Measurements from ENCODE around the gene CFAP77.

Gene CFAP77

DNA sequence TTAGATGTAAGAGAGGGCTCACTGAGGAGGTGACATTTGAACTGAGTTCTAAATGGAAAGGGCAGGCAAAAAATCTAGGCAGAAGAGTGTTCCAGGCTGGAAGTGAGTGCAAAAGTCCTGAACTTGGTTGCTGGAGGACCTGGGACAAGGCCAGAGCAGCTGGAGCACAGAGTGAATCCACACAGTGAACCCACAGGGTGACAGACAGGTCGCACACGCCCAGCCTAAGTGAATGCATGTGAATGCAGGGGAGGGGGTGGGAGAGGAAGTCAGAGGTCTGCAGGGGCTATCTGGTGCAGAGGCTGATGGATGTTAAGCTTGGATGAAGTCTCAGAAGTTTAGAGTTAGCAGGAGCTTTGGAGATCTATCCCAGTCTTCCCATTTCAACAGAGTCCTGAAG lies 2.8 kb upstream of the CFAP77 start:
- no peak for TF ChIP-seq OSR1 (CRISPR knock-in tag; IDR thresholded peaks at IDR 0.05)
- no peak for TF ChIP-seq RARB (CRISPR knock-in tag; IDR thresholded peaks at IDR 0.05)
- no peak for TF ChIP-seq ZNF8 (CRISPR knock-in tag; IDR thresholded peaks at IDR 0.05)
- TF ChIP-seq ESRRG (CRISPR knock-in tag; IDR thresholded peaks at IDR 0.05): no peak
- no peak for ATAC-seq

DNA sequence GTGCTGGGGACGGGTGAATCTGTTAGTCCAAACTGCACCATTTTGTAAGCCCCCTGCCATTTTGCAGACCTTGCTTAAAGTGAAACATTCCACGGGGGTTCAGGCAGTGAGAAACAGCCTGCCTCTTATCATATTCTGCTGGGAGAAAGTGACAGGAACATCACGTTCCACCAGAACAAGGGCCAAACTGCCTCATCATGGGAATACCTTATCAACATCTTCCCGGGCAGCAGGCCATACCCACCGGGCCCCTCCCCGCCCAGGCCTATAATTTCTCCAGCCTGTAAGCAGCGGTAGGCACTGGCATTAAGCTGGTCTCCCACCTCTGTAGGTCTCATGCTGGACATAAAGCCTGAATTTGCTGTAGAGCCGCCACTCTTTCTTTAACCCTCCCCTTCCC lies 1.5 kb upstream of the CFAP77 start:
- TF ChIP-seq ZNF70 (CRISPR knock-in tag; IDR thresholded peaks at IDR 0.05) (no peak), ZNF8 (CRISPR knock-in tag; IDR thresholded peaks at IDR 0.05) (no peak), PPARA (CRISPR knock-in tag; IDR thresholded peaks at IDR 0.05; ENCODE audit: borderline replicate concordance) (no peak), ISL1 (CRISPR knock-in tag; IDR thresholded peaks at IDR 0.05) (no peak), BACH2 (CRISPR knock-in tag; IDR thresholded peaks at IDR 0.05; ENCODE audit: borderline replicate concordance) (no peak), ZC3H10 (CRISPR knock-in tag; IDR thresholded peaks at IDR 0.05) (no peak), ZFP3 (CRISPR knock-in tag; IDR thresholded peaks at IDR 0.05) (no peak)
- TF ChIP-seq, protein P1, sequence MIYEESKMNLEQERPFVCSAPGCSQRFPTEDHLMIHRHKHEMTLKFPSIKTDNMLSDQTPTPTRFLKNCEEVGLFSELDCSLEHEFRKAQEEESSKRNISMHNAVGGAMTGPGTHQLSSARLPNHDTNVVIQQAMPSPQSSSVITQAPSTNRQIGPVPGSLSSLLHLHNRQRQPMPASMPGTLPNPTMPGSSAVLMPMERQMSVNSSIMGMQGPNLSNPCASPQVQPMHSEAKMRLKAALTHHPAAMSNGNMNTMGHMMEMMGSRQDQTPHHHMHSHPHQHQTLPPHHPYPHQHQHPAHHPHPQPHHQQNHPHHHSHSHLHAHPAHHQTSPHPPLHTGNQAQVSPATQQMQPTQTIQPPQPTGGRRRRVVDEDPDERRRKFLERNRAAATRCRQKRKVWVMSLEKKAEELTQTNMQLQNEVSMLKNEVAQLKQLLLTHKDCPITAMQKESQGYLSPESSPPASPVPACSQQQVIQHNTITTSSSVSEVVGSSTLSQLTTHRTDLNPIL (CRISPR knock-in tag; IDR thresholded peaks at IDR 0.05; ENCODE audit: low read depth): no peak
- TF ChIP-seq, protein P2, sequence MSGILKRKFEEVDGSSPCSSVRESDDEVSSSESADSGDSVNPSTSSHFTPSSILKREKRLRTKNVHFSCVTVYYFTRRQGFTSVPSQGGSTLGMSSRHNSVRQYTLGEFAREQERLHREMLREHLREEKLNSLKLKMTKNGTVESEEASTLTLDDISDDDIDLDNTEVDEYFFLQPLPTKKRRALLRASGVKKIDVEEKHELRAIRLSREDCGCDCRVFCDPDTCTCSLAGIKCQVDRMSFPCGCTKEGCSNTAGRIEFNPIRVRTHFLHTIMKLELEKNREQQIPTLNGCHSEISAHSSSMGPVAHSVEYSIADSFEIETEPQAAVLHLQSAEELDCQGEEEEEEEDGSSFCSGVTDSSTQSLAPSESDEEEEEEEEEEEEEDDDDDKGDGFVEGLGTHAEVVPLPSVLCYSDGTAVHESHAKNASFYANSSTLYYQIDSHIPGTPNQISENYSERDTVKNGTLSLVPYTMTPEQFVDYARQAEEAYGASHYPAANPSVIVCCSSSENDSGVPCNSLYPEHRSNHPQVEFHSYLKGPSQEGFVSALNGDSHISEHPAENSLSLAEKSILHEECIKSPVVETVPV (CRISPR knock-in tag; IDR thresholded peaks at IDR 0.05): no peak
- TF ChIP-seq, protein P3, sequence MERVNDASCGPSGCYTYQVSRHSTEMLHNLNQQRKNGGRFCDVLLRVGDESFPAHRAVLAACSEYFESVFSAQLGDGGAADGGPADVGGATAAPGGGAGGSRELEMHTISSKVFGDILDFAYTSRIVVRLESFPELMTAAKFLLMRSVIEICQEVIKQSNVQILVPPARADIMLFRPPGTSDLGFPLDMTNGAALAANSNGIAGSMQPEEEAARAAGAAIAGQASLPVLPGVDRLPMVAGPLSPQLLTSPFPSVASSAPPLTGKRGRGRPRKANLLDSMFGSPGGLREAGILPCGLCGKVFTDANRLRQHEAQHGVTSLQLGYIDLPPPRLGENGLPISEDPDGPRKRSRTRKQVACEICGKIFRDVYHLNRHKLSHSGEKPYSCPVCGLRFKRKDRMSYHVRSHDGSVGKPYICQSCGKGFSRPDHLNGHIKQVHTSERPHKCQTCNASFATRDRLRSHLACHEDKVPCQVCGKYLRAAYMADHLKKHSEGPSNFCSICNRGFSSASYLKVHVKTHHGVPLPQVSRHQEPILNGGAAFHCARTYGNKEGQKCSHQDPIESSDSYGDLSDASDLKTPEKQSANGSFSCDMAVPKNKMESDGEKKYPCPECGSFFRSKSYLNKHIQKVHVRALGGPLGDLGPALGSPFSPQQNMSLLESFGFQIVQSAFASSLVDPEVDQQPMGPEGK (CRISPR knock-in tag; IDR thresholded peaks at IDR 0.05; ENCODE audit: borderline replicate concordance): no peak
- TF ChIP-seq, protein P4, sequence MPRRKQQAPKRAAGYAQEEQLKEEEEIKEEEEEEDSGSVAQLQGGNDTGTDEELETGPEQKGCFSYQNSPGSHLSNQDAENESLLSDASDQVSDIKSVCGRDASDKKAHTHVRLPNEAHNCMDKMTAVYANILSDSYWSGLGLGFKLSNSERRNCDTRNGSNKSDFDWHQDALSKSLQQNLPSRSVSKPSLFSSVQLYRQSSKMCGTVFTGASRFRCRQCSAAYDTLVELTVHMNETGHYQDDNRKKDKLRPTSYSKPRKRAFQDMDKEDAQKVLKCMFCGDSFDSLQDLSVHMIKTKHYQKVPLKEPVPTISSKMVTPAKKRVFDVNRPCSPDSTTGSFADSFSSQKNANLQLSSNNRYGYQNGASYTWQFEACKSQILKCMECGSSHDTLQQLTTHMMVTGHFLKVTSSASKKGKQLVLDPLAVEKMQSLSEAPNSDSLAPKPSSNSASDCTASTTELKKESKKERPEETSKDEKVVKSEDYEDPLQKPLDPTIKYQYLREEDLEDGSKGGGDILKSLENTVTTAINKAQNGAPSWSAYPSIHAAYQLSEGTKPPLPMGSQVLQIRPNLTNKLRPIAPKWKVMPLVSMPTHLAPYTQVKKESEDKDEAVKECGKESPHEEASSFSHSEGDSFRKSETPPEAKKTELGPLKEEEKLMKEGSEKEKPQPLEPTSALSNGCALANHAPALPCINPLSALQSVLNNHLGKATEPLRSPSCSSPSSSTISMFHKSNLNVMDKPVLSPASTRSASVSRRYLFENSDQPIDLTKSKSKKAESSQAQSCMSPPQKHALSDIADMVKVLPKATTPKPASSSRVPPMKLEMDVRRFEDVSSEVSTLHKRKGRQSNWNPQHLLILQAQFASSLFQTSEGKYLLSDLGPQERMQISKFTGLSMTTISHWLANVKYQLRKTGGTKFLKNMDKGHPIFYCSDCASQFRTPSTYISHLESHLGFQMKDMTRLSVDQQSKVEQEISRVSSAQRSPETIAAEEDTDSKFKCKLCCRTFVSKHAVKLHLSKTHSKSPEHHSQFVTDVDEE (CRISPR knock-in tag; IDR thresholded peaks at IDR 0.05): no peak
- TF ChIP-seq, protein P5, sequence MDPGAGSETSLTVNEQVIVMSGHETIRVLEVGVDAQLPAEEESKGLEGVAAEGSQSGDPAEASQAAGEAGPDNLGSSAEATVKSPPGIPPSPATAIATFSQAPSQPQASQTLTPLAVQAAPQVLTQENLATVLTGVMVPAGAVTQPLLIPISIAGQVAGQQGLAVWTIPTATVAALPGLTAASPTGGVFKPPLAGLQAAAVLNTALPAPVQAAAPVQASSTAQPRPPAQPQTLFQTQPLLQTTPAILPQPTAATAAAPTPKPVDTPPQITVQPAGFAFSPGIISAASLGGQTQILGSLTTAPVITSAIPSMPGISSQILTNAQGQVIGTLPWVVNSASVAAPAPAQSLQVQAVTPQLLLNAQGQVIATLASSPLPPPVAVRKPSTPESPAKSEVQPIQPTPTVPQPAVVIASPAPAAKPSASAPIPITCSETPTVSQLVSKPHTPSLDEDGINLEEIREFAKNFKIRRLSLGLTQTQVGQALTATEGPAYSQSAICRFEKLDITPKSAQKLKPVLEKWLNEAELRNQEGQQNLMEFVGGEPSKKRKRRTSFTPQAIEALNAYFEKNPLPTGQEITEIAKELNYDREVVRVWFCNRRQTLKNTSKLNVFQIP (CRISPR knock-in tag; IDR thresholded peaks at IDR 0.05; ENCODE audit: borderline replicate concordance, low read depth): no peak
- no peak for ATAC-seq

DNA sequence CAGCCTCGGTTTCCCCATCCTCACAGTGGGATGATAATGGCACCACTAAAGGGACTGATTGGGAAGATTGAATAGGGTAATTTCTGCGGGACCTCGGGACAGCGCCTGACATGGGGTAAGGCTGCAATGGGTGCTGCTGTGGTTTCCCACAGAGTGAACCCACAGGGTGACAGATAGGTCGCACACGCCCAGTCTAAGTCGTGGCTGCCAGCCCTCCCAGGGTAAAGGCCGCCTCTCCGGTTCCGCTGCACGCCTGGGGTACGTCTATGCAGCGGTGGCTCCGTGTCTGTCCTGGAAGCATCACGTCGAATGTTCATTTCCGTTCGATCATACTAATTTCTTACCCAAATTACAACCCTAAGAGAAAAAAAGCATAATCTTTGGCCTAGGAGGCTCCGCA lies 631 bp downstream of the CFAP77 start:
- no peak for ATAC-seq
- TF ChIP-seq ZNF8 (CRISPR knock-in tag; IDR thresholded peaks at IDR 0.05): 0 out of 2 replicates have a peak, but pooled peaks have one; percentile 44
- TF ChIP-seq, protein P2 (CRISPR knock-in tag; IDR thresholded peaks at IDR 0.05): no peak

DNA sequence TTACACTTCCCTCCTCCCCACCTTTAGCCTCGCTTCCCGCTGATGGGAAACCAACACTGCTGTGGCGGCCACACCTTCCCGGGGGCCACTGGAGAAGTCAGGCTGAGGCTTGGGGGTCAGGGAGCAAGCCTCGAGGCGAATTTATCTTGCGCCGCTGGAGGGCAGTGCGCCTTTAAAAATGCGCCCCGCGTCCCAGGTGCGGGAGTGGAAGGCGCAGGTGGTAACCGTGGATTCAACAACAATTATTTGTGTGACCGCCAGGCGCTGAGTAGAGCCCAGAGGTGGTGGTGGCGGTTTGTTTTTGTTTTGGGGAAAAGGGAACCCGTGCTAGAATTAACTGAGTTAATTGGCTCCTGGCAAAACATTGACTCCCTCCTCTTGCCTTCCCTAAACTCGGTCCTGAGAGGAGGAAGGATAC lies 1.1 kb downstream of the CFAP77 start:
- ATAC-seq: peak; percentile 16; the same call in 2 of the 3 replicates
- TF ChIP-seq ZFP3 (CRISPR knock-in tag; IDR thresholded peaks at IDR 0.05): no peak
- TF ChIP-seq, protein P5 (CRISPR knock-in tag; IDR thresholded peaks at IDR 0.05; ENCODE audit: borderline replicate concordance, low read depth): no peak
- TF ChIP-seq PPARA (CRISPR knock-in tag; IDR thresholded peaks at IDR 0.05; ENCODE audit: borderline replicate concordance): no peak
- no peak for TF ChIP-seq GLIS3 (CRISPR knock-in tag; IDR thresholded peaks at IDR 0.05)
- TF ChIP-seq ESRRG (CRISPR knock-in tag; IDR thresholded peaks at IDR 0.05): no peak
- TF ChIP-seq, protein P3 (CRISPR knock-in tag; IDR thresholded peaks at IDR 0.05; ENCODE audit: borderline replicate concordance): no peak
- TF ChIP-seq CSDC2 (CRISPR knock-in tag; IDR thresholded peaks at IDR 0.05): no peak
- no peak for TF ChIP-seq ISL1 (CRISPR knock-in tag; IDR thresholded peaks at IDR 0.05)
- TF ChIP-seq TCF4 (CRISPR knock-in tag; IDR thresholded peaks at IDR 0.05; ENCODE audit: borderline replicate concordance): no peak
- TF ChIP-seq OSR1 (CRISPR knock-in tag; IDR thresholded peaks at IDR 0.05): no peak
- no peak for TF ChIP-seq ZC3H10 (CRISPR knock-in tag; IDR thresholded peaks at IDR 0.05)

Data from SK-N-SH treated with all-trans-retinoic acid at 6 μM for 48 hours (cell line).